ENCODE data around the gene GLI3. TPM values are rescaled to one million over a fixed set of nuclear protein-coding genes. Genes with fewer than 3 reads are reported as not detected.
A peak's percentile ranks its signal among the peaks of the same experiment; 100 is the strongest.

The GLI3 gene
- total and polyA plus RNA-seq, 2 experiments from 2014 or later, result 4.0 to 5.2 TPM

DNA sequence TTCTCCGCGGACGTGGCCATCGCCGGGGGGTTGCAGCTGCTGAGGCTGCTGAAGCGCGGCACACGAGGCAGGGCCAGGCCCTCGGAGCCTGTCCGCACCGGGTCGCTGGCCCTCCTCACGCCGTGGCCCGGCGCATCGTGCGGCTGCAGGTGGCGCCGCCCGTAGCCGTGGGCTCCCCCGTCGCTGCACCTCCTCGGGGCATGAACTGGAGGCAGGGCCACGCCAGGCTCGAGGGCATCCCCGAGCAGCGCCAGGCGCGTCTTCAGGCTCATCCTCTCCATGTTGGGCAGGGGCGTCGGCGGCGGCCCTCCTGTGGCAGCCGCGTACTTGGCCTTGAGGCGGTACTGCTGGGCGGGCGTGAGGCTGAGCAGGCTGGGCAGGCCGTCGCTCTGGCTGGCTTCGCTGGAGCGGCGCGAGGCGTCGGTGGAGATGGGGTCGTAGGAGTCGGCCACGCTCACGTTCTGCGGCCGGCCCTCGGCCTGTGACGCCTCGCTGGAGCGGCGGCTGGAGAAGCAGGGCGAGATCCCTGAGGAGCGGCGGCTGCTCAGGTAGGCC is 271.0 kb downstream of the GLI3 start:
- DNase-seq, result no peak
- Histone ChIP-seq H3K9me3 (ENCODE audit: low read depth) (no peaks in the 10 kb centered on the region), H3K4me3 (no peak overlapping the region), H3K9ac (no peak overlapping the region), H3K27ac (no peak overlapping the region), H3K36me3 (ENCODE audit: low read depth) (no peaks in the 10 kb centered on the region), H3K4me2 (ENCODE audit: unreplicated experiment) (no peak overlapping the region), H3K27me3 (replicated peaks; ENCODE audit: insufficient read depth) (no peaks in the 10 kb centered on the region), H2AFZ (no peak overlapping the region), H4K20me1 (ENCODE audit: insufficient read depth) (no peaks in the 10 kb centered on the region), H3K4me1 (ENCODE audit: insufficient read depth) (peaks cover 23% of the 10 kb centered on the region), H3K79me2 (ENCODE audit: insufficient read depth) (no peaks in the 10 kb centered on the region), H3F3A (ENCODE audit: insufficient read depth) (peaks cover 22% of the 10 kb centered on the region), H3K9me2 (ENCODE audit: insufficient read depth) (no peaks in the 10 kb centered on the region)
- TF ChIP-seq EZH2phosphoT487 (IDR thresholded peaks at IDR 0.05; ENCODE audit: insufficient read depth, low read depth) (no peak), EZH2 (IDR thresholded peaks at IDR 0.05; ENCODE audit: insufficient read depth, poor library complexity, severe bottlenecking) (no peak)
- 97 to 98% methylated on average over 40 to 45 of the region's 62 CpGs for WGBS, 2 experiments (ENCODE audit: low coverage in 1 of 2, low lambda C conversion rate in 2 of 2, missing lambda C conversion rate in 2 of 2)
- in situ Hi-C loops (cut with MboI), result no loop called here

DNA sequence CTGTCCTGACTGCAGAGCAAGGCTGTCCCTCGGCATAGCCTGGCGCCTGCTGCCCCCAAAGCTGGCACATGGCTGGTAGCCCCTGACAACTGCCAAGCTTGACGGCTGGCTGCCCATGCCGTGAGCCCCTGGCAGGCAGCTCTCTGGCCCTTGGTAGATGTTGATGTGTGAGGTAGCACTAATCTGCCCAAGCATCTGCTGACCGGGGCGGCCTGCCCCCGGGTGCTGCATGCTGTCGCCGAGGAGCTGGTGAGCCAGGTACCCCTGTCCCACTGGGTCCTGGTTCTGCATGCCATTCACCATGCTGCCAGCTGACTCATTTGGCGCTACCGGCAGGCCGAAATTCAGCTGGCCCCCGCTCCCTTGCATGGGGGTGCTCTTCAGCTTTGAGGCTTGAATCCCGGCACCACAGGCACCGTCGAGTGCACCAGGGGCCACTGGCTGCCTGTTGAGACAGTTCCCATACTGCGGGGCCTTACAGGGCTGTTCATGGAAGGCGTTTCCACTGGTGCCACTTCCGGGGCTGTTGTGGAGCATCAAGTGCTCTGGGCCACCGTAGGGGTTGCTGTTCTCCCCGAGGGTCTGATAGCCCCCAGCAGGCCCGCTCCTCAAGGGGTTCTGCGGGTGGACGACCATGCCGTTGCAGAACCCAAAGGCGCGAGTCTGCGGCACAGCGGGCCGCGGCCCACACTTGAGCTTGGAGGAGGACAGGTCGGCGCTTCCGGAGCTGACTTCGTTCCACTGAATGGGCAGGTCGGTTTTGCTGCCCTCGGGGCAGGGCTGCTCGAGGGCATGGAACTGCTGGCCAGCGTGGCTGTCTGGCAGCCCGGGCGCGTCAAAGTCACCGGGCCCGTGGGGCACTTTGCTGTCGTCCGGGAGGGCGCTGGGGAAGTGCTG is 271.9 kb downstream of the GLI3 start:
- in situ Hi-C loops (cut with MboI), result no loop called here
- WGBS, 2 experiments (ENCODE audit: low coverage in 1 of 2, low lambda C conversion rate in 2 of 2, missing lambda C conversion rate in 2 of 2), result 95 to 97% methylated on average over 46 to 47 of the region's 47 CpGs

DNA sequence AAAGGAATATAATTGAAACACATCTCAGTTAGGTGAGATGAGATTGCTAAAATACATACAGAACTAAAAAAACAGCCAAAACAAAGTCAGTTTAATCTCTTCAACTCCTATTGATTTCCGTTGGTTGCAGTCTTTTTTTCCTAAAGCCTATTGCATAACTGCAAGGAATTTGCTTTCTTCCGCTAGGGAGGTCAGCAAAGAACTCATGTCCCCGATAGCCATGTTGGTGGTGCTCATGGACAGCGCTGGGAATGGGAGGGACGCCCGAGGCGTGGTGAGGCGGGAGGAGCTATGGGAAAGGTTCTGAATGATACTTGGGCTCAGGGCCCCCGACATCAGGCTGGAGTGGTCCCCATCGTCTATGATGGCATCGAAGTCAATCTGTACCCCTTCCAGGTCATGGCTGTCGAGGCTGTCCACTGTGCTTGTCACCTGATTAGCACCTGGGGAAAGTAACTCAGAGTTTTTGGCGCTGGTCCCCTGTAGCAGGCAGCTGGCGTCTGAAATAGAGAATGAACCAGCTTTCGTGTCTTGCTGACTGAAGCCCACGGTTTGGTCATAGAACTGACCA is 272.7 kb downstream of the GLI3 start:
- H3K27ac ChIP-seq, result no peak overlapping the region
- DNase-seq, result no peak
- H3F3A ChIP-seq (ENCODE audit: insufficient read depth), result peaks cover 5% of the 10 kb centered on the region; the same call in 1 of the 2 replicates

More for the DNA sequence above, 271.9 kb downstream of the GLI3 start:
- H4K20me1 ChIP-seq (ENCODE audit: insufficient read depth), result no peaks in the 10 kb centered on the region
- H3K36me3 ChIP-seq (ENCODE audit: low read depth), result no peaks in the 10 kb centered on the region
- H3K79me2 ChIP-seq (ENCODE audit: insufficient read depth), result no peaks in the 10 kb centered on the region
- H3K27ac ChIP-seq, result no peak overlapping the region
- H3K9ac ChIP-seq, result no peak overlapping the region
- H3F3A ChIP-seq (ENCODE audit: insufficient read depth), result peaks cover 13% of the 10 kb centered on the region; the same call in 1 of the 2 replicates
- H3K4me3 ChIP-seq, result no peak overlapping the region
- no peaks in the 10 kb centered on the region for H3K27me3 ChIP-seq (replicated peaks; ENCODE audit: insufficient read depth)
- no peak overlapping the region for H2AFZ ChIP-seq
- TF ChIP-seq EZH2phosphoT487 (IDR thresholded peaks at IDR 0.05; ENCODE audit: insufficient read depth, low read depth) (no peak), EZH2 (IDR thresholded peaks at IDR 0.05; ENCODE audit: insufficient read depth, poor library complexity, severe bottlenecking) (no peak)
- no peak overlapping the region for H3K4me2 ChIP-seq (ENCODE audit: unreplicated experiment)
- no peak for DNase-seq
- H3K9me2 ChIP-seq (ENCODE audit: insufficient read depth), result no peaks in the 10 kb centered on the region
- H3K9me3 ChIP-seq (ENCODE audit: low read depth), result no peaks in the 10 kb centered on the region
- peaks cover 17% of the 10 kb centered on the region for H3K4me1 ChIP-seq (ENCODE audit: insufficient read depth)

GRCh38 chr7:41956705-41957104 is 280.3 kb downstream of the GLI3 start:
- TF ChIP-seq EZH2phosphoT487 (IDR thresholded peaks at IDR 0.05; ENCODE audit: insufficient read depth, low read depth) (no peak), EZH2 (IDR thresholded peaks at IDR 0.05; ENCODE audit: insufficient read depth, poor library complexity, severe bottlenecking) (no peak)
- H3K27ac ChIP-seq, result no peak overlapping the region
- H2AFZ ChIP-seq, result 0 out of 2 replicates have a peak overlapping the region, but pooled peaks have one; percentile 14
- in situ Hi-C loops (cut with MboI), result no loop called here
- H3K9me2 ChIP-seq (ENCODE audit: insufficient read depth), result no peaks in the 10 kb centered on the region
- H3K4me3 ChIP-seq, result peak overlapping the region; percentile 38; the same call in 1 of the 2 replicates
- H3F3A ChIP-seq (ENCODE audit: insufficient read depth), result peaks cover 21% of the 10 kb centered on the region
- WGBS, 2 experiments (ENCODE audit: low coverage in 1 of 2, low lambda C conversion rate in 2 of 2, missing lambda C conversion rate in 2 of 2), result 43 to 47% methylated on average over 10 of the region's 10 CpGs
- H3K36me3 ChIP-seq (ENCODE audit: low read depth), result no peaks in the 10 kb centered on the region
- peaks cover 23% of the 10 kb centered on the region for H3K4me1 ChIP-seq (ENCODE audit: insufficient read depth)
- peak; percentile 29 for DNase-seq
- H3K27me3 ChIP-seq (replicated peaks; ENCODE audit: insufficient read depth), result no peaks in the 10 kb centered on the region
- no peaks in the 10 kb centered on the region for H4K20me1 ChIP-seq (ENCODE audit: insufficient read depth)
- peak overlapping the region; percentile 67 for H3K4me2 ChIP-seq (ENCODE audit: unreplicated experiment)
- no peaks in the 10 kb centered on the region for H3K79me2 ChIP-seq (ENCODE audit: insufficient read depth)
- H3K9ac ChIP-seq, result no peak overlapping the region; the same call in 1 of the 2 replicates
- no peaks in the 10 kb centered on the region for H3K9me3 ChIP-seq (ENCODE audit: low read depth)

More for the DNA sequence above, 272.7 kb downstream of the GLI3 start:
- Histone ChIP-seq H2AFZ (no peak overlapping the region), H3K4me2 (ENCODE audit: unreplicated experiment) (no peak overlapping the region), H3K4me3 (no peak overlapping the region), H3K36me3 (ENCODE audit: low read depth) (no peaks in the 10 kb centered on the region), H3K9me3 (ENCODE audit: low read depth) (no peaks in the 10 kb centered on the region), H3K9ac (no peak overlapping the region), H3K4me1 (ENCODE audit: insufficient read depth) (peaks cover 11% of the 10 kb centered on the region), H3K9me2 (ENCODE audit: insufficient read depth) (no peaks in the 10 kb centered on the region), H3K27me3 (replicated peaks; ENCODE audit: insufficient read depth) (no peaks in the 10 kb centered on the region), H4K20me1 (ENCODE audit: insufficient read depth) (no peaks in the 10 kb centered on the region), H3K79me2 (ENCODE audit: insufficient read depth) (no peaks in the 10 kb centered on the region)
- TF ChIP-seq EZH2 (IDR thresholded peaks at IDR 0.05; ENCODE audit: insufficient read depth, poor library complexity, severe bottlenecking) (no peak), EZH2phosphoT487 (IDR thresholded peaks at IDR 0.05; ENCODE audit: insufficient read depth, low read depth) (no peak)
- in situ Hi-C loops (cut with MboI), result no loop called here
- 96 to 99% methylated on average over 16 of the region's 16 CpGs for whole genome bisulfite sequencing, 2 experiments (ENCODE audit: low coverage in 1 of 2, low lambda C conversion rate in 2 of 2, missing lambda C conversion rate in 2 of 2)

Data from GM23248 (cell line).